ENCODE measurements around the gene CABLES2.

- TF ChIP-seq FOXM1 (IDR thresholded peaks at IDR 0.05; ENCODE audit: borderline replicate concordance, low read depth) (no peak), TCF12 (IDR thresholded peaks at IDR 0.05; ENCODE audit: low read depth) (no peak), CREB1 (IDR thresholded peaks at IDR 0.05; ENCODE audit: low read depth) (no peak), NFIC (IDR thresholded peaks at IDR 0.05) (no peak), EGR1 (IDR thresholded peaks at IDR 0.05) (no peak), ZBTB7A (IDR thresholded peaks at IDR 0.05; ENCODE audit: low read depth) (no peak; the same call in 1 of the 2 replicates), RAD21 (IDR thresholded peaks at IDR 0.05; ENCODE audit: low read depth) (no peak), EP300 (IDR thresholded peaks at IDR 0.05; ENCODE audit: borderline replicate concordance) (no peak), CEBPB (IDR thresholded peaks at IDR 0.05) (no peak), USF1 (IDR thresholded peaks at IDR 0.05) (no peak)
Observed at GRCh38 chr20:62363920-62364851, 42.9 kb downstream of the CABLES2 start.
